Neural cell (in vitro differentiated cells): Measurements from ENCODE around the gene PRDM1. TPM values are rescaled to one million over a fixed set of nuclear protein-coding genes. Genes with fewer than 3 reads are reported as not detected.

ENCODE experiments used
- H2AFZ ChIP-seq: fragments of 200-600, 300-800 bp; sonication (generic), shearing (Covaris generic); 2 replicates; pipeline ENCODE4 v1.6.0; 2014; ENCODE audit warnings: low read depth, mild to moderate bottlenecking, antibody characterized with exemption, low read length, moderate library complexity
- H3F3A ChIP-seq: fragments of 200-600 bp; shearing (Covaris generic); 2 replicates; pipeline ENCODE4 v1.6.1; 2016; ENCODE audit warnings: mild to moderate bottlenecking, moderate library complexity, mixed read lengths, antibody characterized with exemption, low read length; ENCODE audit not compliant: insufficient read depth, poor library complexity, severe bottlenecking
- H3K27ac ChIP-seq: fragments of 200-600, 300-800 bp; sonication (generic), shearing (Covaris generic); 2 replicates; pipeline ENCODE4 v1.5.1; 2014; ENCODE audit warnings: mild to moderate bottlenecking, low read length, moderate library complexity
- H3K27me3 ChIP-seq: fragments of 300-800, 200-600 bp; sonication (generic), shearing (Covaris generic); 2 replicates; pipeline ENCODE4 v1.6.0; 2014; ENCODE audit warnings: mild to moderate bottlenecking, low read depth, low read length, moderate library complexity; ENCODE audit not compliant: insufficient read depth
- H3K36me3 ChIP-seq: fragments of 300-800, 200-600 bp; sonication (generic), shearing (Covaris generic); 2 replicates; pipeline ENCODE4 v1.5.1; 2014; ENCODE audit warnings: mild to moderate bottlenecking, antibody characterized with exemption, low read length, moderate library complexity; ENCODE audit not compliant: insufficient read depth
- H3K4me2 ChIP-seq: fragments of 300-800, 200-600 bp; sonication (generic), shearing (Covaris generic); 2 replicates; pipeline ENCODE4 v1.6.0; 2014; ENCODE audit warnings: mild to moderate bottlenecking, low read length
- H3K4me3 ChIP-seq: fragments of 300-800, 200-600 bp; sonication (generic), shearing (Covaris generic); 2 replicates; pipeline ENCODE4 v1.5.1; 2014; ENCODE audit warnings: mild to moderate bottlenecking, low read length, moderate library complexity
- H3K79me2 ChIP-seq: fragments of 200-600 bp; shearing (Covaris generic); replicated peaks from 2 replicates; pipeline ENCODE4 v1.6.0; 2014; ENCODE audit warnings: mild to moderate bottlenecking, low read length, moderate library complexity; ENCODE audit not compliant: insufficient read depth
- H3K9ac ChIP-seq: fragments of 300-800, 200-600 bp; sonication (generic), shearing (Covaris generic); 2 replicates; pipeline ENCODE4 v1.6.1; 2016; ENCODE audit warnings: mild to moderate bottlenecking, low read length, mixed read lengths
- H3K9me2 ChIP-seq: fragments of 200-600 bp; shearing (Covaris generic); 2 replicates; pipeline ENCODE4 v1.6.1; 2016; ENCODE audit warnings: mild to moderate bottlenecking, low read length, mixed read lengths; ENCODE audit not compliant: insufficient read depth
- H3K9me3 ChIP-seq: fragments of 200-600, 300-800 bp; sonication (generic), shearing (Covaris generic); 2 replicates; pipeline ENCODE4 v1.6.1; 2016; ENCODE audit warnings: mild to moderate bottlenecking, mixed run types, low read length, moderate library complexity, mixed read lengths
- H4K20me1 ChIP-seq: fragments of 200-600 bp; shearing (Covaris generic); 2 replicates; pipeline ENCODE4 v1.6.1; 2016; ENCODE audit warnings: mild to moderate bottlenecking, mixed run types; ENCODE audit not compliant: insufficient read depth
- CTCF ChIP-seq: fragments of 450-650 bp; IDR thresholded peaks from 2 replicates; pipeline ENCODE4 v1.5.1; 2014; ENCODE audit warnings: antibody characterized with exemption, mild to moderate bottlenecking, moderate library complexity; ENCODE audit not compliant: poor library complexity, severe bottlenecking
- EP300 ChIP-seq: fragments of 450-650 bp; conservative IDR thresholded peaks from 2 replicates; pipeline ENCODE4 v1.6.1; 2014; ENCODE audit warnings: antibody characterized with exemption, mild to moderate bottlenecking, moderate library complexity; ENCODE audit not compliant: poor library complexity, severe bottlenecking
- EZH2 ChIP-seq: fragments of 200-600, 300-800 bp; shearing (Covaris generic), sonication (generic); IDR thresholded peaks from 2 replicates; pipeline ENCODE4 v1.6.1; 2014; ENCODE audit warnings: antibody characterized with exemption, low read length, borderline replicate concordance, mild to moderate bottlenecking; ENCODE audit not compliant: insufficient read depth, poor library complexity, severe bottlenecking
- MXI1 ChIP-seq: fragments of 450-650 bp; conservative IDR thresholded peaks from 2 replicates; pipeline ENCODE4 v1.6.1; 2014; ENCODE audit warnings: antibody characterized with exemption, mild to moderate bottlenecking; ENCODE audit not compliant: poor library complexity, severe bottlenecking
- POLR2AphosphoS5 ChIP-seq: IDR thresholded peaks from 2 replicates; pipeline ENCODE4 v1.6.1; 2012
- RAD21 ChIP-seq: fragments of 450-650 bp; conservative IDR thresholded peaks from 2 replicates; pipeline ENCODE4 v1.6.1; 2014; ENCODE audit warnings: antibody characterized with exemption, mild to moderate bottlenecking, moderate library complexity
- REST ChIP-seq: IDR thresholded peaks from 2 replicates; pipeline ENCODE4 v1.6.1; 2012; ENCODE audit warnings: borderline replicate concordance
- SMC3 ChIP-seq: fragments of 450-650 bp; conservative IDR thresholded peaks from 2 replicates; pipeline ENCODE4 v1.6.1; 2014; ENCODE audit warnings: antibody characterized with exemption, mild to moderate bottlenecking, moderate library complexity; ENCODE audit not compliant: poor library complexity
- TAF1 ChIP-seq: IDR thresholded peaks from 2 replicates; pipeline ENCODE4 v1.6.1; 2012; ENCODE audit warnings: low read depth
- polyA plus RNA-seq: library from polyadenylated mRNA; depleted of rRNA; stranded (reverse); fragments of >200 nt; gene quantifications from 2 replicates; pipeline ENCODE4 v1.2.3, GENCODE V29; 2014

PRDM1 gene
- polyA plus RNA-seq, 1 donor from 2014 or later: 0.09 TPM

DNA sequence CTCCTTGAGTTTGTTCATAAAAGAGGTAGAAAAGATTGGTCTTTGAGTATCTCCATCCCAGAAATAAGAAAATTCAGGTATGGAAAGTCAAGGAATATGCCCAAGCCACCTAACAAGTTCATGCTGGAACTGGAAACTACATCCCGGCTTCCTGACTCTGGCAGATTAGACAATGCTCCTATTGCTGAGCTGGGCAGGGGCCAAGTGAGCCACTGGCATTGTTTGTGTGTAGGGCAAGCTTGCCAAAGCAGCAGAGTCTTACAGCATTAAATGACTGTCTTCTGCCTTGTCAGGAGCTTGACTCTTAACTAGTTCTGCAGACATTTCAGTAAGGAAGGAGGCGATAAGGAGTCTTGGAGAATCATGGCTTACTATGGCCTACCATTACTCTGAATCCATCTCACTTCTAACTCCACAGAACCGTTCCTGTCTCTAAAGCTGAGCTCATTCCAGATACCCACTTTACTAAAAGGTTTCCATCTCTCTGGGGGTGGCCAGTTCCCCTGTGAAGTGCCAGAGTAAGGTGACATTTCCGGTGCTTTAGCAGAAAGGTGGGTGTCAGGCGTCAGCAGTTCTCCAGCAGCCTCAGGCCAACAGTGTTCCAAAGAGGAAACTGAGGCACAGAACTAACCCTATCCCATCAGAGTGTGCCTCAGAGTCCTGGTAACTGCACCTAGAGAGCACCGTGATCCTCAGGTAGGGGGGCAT, 30.1 kb downstream of the PRDM1 start:
- Histone ChIP-seq H3K9me3 (no peaks in the 10 kb centered on the region), H3K27me3 (no peaks in the 10 kb centered on the region), H2AFZ (no peak overlapping the region), H3K9ac (no peak overlapping the region), H3F3A (no peaks in the 10 kb centered on the region), H3K4me3 (no peak overlapping the region), H3K79me2 (no peaks in the 10 kb centered on the region), H3K9me2 (no peaks in the 10 kb centered on the region), H3K36me3 (no peaks in the 10 kb centered on the region), H3K4me2 (no peak overlapping the region), H4K20me1 (no peaks in the 10 kb centered on the region), H3K27ac (no peak overlapping the region)
- no peak for TF ChIP-seq RAD21
- no peak for TF ChIP-seq CTCF
- TF ChIP-seq TAF1: no peak
- TF ChIP-seq REST: no peak
- no peak for TF ChIP-seq MXI1
- TF ChIP-seq POLR2AphosphoS5: no peak
- TF ChIP-seq EP300: no peak
- TF ChIP-seq SMC3: no peak
- no peak for TF ChIP-seq EZH2

DNA sequence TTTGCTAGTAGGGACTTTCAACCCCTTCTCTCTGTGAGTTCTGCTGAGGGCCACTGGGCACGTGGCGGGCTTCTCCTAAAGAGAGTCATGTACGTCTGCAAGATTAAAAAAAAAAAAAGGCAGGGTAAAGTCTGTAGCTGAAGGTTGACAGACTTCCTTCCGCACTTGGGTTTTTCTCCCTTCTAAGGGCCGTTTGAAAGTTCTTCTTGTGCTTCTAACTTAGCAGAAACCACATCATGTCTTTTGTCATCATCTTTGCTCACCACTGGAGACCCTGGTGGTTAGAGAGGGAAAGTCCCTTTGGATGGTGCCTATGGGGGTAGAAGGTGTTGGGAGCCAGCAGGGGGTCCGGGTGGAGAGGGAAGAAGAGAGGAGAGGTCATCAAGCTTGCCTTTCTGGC, 31.4 kb downstream of the PRDM1 start:
- Histone ChIP-seq H4K20me1 (no peaks in the 10 kb centered on the region), H3K4me3 (no peak overlapping the region), H3K27me3 (no peaks in the 10 kb centered on the region), H3K9ac (no peak overlapping the region), H3K9me2 (no peaks in the 10 kb centered on the region), H3F3A (no peaks in the 10 kb centered on the region), H3K79me2 (no peaks in the 10 kb centered on the region), H3K9me3 (no peaks in the 10 kb centered on the region), H3K4me2 (no peak overlapping the region), H2AFZ (no peak overlapping the region), H3K27ac (no peak overlapping the region), H3K36me3 (no peaks in the 10 kb centered on the region)
- no peak for TF ChIP-seq POLR2AphosphoS5
- no peak for TF ChIP-seq REST
- no peak for TF ChIP-seq TAF1
- TF ChIP-seq EZH2: no peak
- no peak for TF ChIP-seq CTCF
- no peak for TF ChIP-seq MXI1
- TF ChIP-seq EP300: no peak
- TF ChIP-seq SMC3: no peak
- no peak for TF ChIP-seq RAD21
